SKM-1 treated with dmso at 0.1 percent for 144 hours (cell line): ENCODE results near the gene MRPL43.

ENCODE experiments used
- DNase-seq: peaks from one replicate; lab custom pipeline; 2025; ENCODE audit not compliant: unreplicated experiment; lab: John Stamatoyannopoulos, UW

MRPL43 gene

GRCh38 chr10:101020427-101021075, 33.3 kb upstream of the MRPL43 start:
- no peak for DNase-seq

- DNase-seq = no peak
These were observed 32.1 kb upstream of the MRPL43 start for GRCh38 chr10:101019440-101019703.

GRCh38 chr10:101018600-101019439, 31.5 kb upstream of the MRPL43 start:
- peak; percentile 69 for DNase-seq

GRCh38 chr10:101018118-101018599, 30.9 kb upstream of the MRPL43 start:
- peak; percentile 86 for DNase-seq

GRCh38 chr10:101016814-101017213, 29.5 kb upstream of the MRPL43 start:
- DNase-seq = no peak

- DNase-seq = no peak
These were observed 28.3 kb upstream of the MRPL43 start for GRCh38 chr10:101015582-101015973.

- no peak for DNase-seq
These were observed 27.8 kb upstream of the MRPL43 start for GRCh38 chr10:101014966-101015581.

- peak; percentile 31 for DNase-seq
These were observed 27.1 kb upstream of the MRPL43 start for GRCh38 chr10:101014230-101014884.

GRCh38 chr10:101013365-101013825, 26.1 kb upstream of the MRPL43 start:
- no peak for DNase-seq

GRCh38 chr10:101012525-101013364, 25.4 kb upstream of the MRPL43 start:
- DNase-seq = peak; percentile 71

- DNase-seq = no peak
These were observed 24.5 kb upstream of the MRPL43 start for GRCh38 chr10:101011517-101012423.

- DNase-seq = no peak
These were observed 23.0 kb upstream of the MRPL43 start for GRCh38 chr10:101010329-101010728.

GRCh38 chr10:101008823-101009423, 21.6 kb upstream of the MRPL43 start:
- no peak for DNase-seq

GRCh38 chr10:101007915-101008822, 20.9 kb upstream of the MRPL43 start:
- DNase-seq = no peak

GRCh38 chr10:101007099-101007711, 19.9 kb upstream of the MRPL43 start:
- DNase-seq = no peak

- DNase-seq = no peak
These were observed 19.3 kb upstream of the MRPL43 start for GRCh38 chr10:101006593-101007098.

- DNase-seq = no peak
These were observed 18.7 kb upstream of the MRPL43 start for GRCh38 chr10:101005869-101006567.
